AG10803 (cell line): ENCODE measurements around the gene SORBS1.

Experiments
- DNase-seq: peaks from one replicate; pipeline ENCODE4 v3.0.0; 2010; ENCODE audit warnings: low read depth
- H3K4me3 ChIP-seq: 2 replicates; pipeline ENCODE4 v1.5.1; 2011; ENCODE audit warnings: mild to moderate bottlenecking, low read length, control low read depth
- CTCF ChIP-seq: conservative IDR thresholded peaks from 2 replicates; pipeline ENCODE4 v1.5.1; 2011; ENCODE audit warnings: mild to moderate bottlenecking, low read length, control low read depth, inconsistent platforms

SORBS1 gene

GRCh38 chr10:95303950-95304349 lies 257.2 kb downstream of the SORBS1 start:
- H3K4me3 ChIP-seq: no peak overlapping the region
- TF ChIP-seq CTCF: no peak
- DNase-seq: no peak

GRCh38 chr10:95303535-95303934 lies 257.6 kb downstream of the SORBS1 start:
- H3K4me3 ChIP-seq: no peak overlapping the region
- no peak for DNase-seq
- TF ChIP-seq CTCF: no peak

GRCh38 chr10:95300022-95300539 lies 261.1 kb downstream of the SORBS1 start:
- DNase-seq: no peak
- H3K4me3 ChIP-seq: no peak overlapping the region
- no peak for TF ChIP-seq CTCF

- H3K4me3 ChIP-seq: no peak overlapping the region
- TF ChIP-seq CTCF: no peak
- no peak for DNase-seq
These were observed 263.8 kb downstream of the SORBS1 start for GRCh38 chr10:95297402-95297801.

GRCh38 chr10:95296764-95297163 lies 264.4 kb downstream of the SORBS1 start:
- H3K4me3 ChIP-seq: no peak overlapping the region
- no peak for DNase-seq
- no peak for TF ChIP-seq CTCF

- no peak for TF ChIP-seq CTCF
- H3K4me3 ChIP-seq: peak overlapping the region; percentile 52
- DNase-seq: peak; percentile 52
These were observed 266.0 kb downstream of the SORBS1 start for GRCh38 chr10:95295031-95295755.

- H3K4me3 ChIP-seq: no peak overlapping the region
- TF ChIP-seq CTCF: no peak
- no peak for DNase-seq
These were observed 267.5 kb downstream of the SORBS1 start for GRCh38 chr10:95293631-95294030.
